NCI-H2107 treated with DMSO at 0.1 percent for 48 hours (cell line): ENCODE measurements around the gene METTL13.
"Not testable (repeated sequence)": the region's sequence is repeated elsewhere in the genome, so short reads cannot be mapped to it uniquely, and the experiment has no call there.

Experiments used
- DNase-seq: peaks from one replicate; lab custom pipeline; 2025; ENCODE audit not compliant: unreplicated experiment; lab: John Stamatoyannopoulos, UW

METTL13 gene

GRCh38 chr1:171763764-171764163 lies 17.7 kb upstream of the METTL13 start:
- DNase-seq = no peak

- DNase-seq = no peak
Measured at GRCh38 chr1:171769171-171769570, 12.3 kb upstream of the METTL13 start.

DNA sequence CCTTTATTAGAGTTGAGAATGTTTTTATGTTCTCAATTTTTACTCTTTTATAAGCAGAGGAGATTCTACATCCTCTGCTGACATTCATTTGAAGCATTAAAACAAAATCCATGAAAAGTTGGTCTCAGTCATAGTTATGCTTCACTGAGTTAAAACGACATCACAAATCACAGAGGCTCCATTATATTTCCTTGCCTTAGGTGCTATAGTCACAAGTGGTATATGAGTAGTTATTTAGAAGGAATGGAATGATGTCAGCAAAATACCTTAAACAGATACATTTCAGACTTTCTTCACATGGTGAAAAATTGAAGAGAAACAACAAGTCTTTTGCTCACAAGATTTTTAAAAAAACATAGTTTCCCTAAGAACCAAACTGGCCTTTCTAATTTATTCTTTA lies 11.7 kb upstream of the METTL13 start:
- DNase-seq = no peak

DNA sequence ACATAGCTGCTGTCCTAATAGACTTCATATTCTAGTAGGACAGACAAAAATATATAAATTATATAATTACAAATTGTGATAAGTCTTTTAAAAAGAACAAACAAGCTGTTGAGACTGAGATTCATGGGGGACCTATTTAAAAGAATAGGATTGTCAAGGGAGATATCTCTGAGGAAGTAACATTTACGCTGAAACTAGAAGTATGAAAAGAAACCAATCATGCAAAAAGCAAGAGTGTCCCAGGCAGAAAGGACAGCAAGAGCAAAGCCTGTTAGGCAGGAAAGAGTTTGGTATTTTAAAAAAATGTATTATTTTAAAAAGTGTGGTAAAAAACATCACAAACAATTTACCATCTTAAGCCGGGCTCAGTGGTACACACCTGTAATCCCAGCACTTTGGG lies 9.1 kb upstream of the METTL13 start:
- no peak for DNase-seq

DNA sequence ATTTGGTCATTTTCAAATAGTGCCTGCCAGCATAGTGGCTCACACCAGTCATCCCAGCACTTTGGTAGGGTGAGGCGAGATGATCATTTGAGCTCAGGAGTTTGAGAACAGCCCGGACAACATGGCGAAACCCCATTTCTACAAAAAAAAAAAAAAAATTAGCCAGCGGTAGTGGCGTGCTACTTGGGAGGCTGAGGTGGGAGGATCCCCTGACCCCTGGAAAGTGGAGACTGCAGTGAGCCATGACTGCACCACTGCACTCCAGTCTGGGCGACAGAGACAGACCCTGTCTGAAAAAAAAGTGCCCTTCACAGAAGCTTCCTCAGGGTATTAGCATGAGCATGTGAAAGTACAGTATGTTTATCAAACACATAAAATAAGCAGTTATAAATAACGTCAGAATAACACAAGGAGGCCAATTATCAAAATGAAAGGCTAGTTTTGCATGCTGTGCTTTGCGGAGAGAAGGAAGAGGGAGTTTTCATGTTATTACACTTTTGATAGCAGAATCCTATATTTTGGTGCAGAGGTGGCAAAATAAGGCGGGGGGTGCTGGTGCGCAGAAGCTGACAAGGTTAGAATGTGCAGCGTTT lies 781 bp upstream of the METTL13 start:
- no peak for DNase-seq

GRCh38 chr1:171783816-171784530 lies 2.5 kb downstream of the METTL13 start:
- DNase-seq = no peak

GRCh38 chr1:171784784-171785183 lies 3.3 kb downstream of the METTL13 start:
- DNase-seq = no peak

DNA sequence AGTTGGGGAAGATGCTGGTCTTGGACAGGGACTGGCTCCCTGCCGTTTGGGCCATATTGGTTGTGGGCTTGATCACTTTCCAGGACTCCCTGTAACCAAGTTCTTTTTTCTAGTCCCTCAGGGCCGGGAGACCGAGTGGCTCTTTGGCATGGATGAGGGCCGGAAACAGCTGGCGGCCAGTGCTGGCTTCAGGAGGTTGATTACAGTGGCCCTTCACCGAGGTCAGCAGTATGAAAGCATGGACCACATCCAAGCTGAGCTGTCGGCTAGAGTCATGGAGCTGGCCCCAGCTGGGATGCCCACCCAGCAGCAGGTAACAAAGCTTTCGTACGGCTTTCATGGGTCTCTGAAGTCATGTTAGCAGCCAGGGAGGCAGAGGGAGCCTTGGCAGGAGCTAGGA lies 4.3 kb downstream of the METTL13 start:
- no peak for DNase-seq

- no peak for DNase-seq
Measured at GRCh38 chr1:171786534-171786933, 5.1 kb downstream of the METTL13 start.

GRCh38 chr1:171787686-171788480 lies 6.4 kb downstream of the METTL13 start:
- DNase-seq = no peak

DNA sequence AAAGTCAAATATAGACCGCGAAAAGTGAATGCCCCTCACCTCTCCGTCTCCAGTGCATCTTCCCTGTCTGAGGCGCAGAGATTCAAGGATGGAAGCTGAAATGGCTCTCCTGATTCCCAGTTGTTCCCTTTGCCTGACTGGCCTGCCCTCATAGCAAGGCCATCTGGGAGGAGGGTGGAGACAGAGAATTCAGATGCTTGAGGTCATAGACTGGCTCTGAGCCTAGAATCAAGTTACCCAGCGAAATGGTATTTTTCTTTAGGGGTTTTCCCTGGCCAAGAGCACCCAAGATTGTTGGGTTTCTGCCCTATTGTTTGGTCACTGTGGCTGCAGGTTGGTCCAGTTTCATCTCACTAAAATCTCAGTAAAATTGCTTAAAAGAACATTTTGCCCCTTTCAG lies 7.2 kb downstream of the METTL13 start:
- DNase-seq = no peak

DNA sequence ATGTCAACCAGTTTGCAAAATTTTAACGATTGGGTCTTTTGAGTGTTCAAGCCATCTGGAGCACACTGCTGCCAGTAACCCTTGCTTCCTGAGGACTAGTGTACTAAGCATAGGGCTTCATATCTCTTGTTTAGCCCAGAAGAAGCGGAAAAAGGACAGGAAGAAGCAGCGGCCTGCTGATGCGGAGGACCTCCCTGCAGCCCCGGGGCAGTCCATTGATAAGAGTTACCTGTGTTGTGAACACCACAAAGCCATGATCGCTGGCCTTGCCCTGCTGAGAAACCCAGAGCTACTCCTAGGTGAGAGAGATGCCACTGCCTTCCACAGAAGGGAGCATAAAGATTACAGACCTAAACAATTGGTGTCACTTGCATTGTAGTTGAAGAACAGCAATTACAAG lies 8.9 kb downstream of the METTL13 start:
- DNase-seq = no peak

- DNase-seq = no peak
Measured at GRCh38 chr1:171792656-171793369, 11.4 kb downstream of the METTL13 start.

DNA sequence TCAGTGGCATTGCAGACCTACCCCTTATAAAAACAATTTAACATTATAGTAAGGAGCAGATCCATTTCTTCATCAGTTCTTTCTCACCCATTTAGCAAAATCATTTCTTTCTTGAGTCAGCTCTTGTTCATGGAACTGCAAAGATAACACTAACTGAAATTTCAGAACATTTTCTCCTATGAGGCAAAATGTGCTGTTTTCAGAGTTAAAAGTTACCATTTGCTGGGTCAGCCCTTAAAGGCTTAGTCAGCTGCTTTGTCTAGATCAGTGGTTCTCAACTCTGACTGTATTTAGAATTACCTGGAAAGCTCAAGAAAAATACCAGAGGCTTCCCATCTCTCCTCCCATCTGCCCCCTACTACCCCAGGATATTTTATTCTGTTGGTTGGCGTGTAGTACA lies 12.2 kb downstream of the METTL13 start:
- DNase-seq = no peak

DNA sequence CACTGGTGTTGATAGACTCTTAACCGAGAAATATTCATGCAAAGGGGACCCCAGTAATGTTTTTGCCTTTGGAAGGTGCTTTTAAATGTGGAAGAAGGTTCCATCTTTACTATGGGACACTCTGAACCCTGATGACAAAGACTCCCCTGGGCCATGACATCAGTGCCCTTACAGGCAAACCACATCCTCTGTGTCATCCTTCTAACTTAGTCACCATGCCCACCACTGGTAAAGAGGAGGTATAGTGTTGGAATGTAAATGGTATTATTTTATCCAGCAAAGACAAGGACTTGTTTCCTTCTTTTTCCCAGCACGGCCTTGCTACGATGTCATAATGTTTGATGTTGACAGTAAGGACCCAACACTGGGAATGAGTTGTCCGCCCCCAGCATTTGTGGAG lies 12.6 kb downstream of the METTL13 start:
- no peak for DNase-seq

GRCh38 chr1:171796592-171796991 lies 15.1 kb downstream of the METTL13 start:
- no peak for DNase-seq

- no peak for DNase-seq
Measured at GRCh38 chr1:171798311-171798710, 16.9 kb downstream of the METTL13 start.

DNA sequence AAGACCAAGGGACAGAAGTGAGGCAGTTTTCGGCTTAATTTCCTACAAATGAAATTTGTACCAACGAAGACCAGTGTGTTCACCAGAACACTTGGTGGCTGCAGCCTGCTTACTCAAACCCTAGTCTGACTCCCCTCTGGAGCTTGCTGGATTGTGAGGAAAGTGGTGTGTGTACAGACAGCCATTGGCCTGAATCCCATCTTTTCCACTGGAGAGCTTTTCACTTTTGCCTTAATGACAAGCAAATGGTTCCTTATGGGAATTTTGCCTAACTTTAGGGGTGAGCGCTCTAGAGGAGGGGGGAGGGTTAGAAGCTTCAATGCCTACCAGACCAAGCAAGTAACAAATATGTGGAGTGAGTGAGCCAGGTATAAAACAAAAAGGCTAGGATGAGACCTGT lies 17.3 kb downstream of the METTL13 start:
- DNase-seq = no peak

DNA sequence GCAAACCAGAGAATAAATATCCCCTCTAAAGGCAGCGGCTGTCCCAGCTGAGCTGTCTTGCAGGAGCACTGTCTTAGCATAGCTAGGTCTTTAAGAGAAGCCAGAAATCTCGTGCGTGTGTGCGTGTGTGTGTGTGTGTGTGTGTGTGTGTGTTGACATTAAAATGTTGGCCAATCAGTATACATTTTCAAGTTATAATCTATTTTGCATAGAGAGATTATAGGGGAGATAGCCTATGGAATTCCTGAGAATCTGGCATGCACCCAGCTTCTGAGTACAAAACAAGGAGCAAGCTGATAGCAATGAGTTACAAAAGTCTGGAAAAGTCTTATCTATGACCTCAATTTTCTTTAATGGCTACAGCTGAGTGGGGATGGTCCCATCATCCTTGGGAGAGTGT lies 17.7 kb downstream of the METTL13 start:
- DNase-seq = no peak

- not testable (repeated sequence) for DNase-seq
Measured at GRCh38 chr1:171799698-171800097, 18.2 kb downstream of the METTL13 start.

DNA sequence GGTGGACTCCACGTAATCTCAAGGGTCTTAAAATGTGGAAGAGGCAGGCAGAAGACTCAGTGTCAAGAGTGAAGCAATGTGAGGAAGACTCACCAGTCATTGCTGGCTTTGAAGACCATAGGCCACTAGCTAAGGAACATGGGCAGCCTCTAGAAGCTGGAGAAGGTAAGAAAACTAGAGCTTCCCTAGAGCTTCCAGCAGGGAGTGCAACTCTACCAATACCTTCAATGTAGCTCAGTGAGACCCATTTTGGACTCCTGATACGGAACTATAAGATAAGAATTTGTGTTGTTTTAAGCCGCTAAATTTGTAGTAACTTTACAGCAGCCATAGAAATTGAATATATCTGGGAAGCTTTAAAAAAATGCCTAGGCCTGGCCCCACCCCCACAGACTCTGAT lies 18.9 kb downstream of the METTL13 start:
- DNase-seq = no peak

DNA sequence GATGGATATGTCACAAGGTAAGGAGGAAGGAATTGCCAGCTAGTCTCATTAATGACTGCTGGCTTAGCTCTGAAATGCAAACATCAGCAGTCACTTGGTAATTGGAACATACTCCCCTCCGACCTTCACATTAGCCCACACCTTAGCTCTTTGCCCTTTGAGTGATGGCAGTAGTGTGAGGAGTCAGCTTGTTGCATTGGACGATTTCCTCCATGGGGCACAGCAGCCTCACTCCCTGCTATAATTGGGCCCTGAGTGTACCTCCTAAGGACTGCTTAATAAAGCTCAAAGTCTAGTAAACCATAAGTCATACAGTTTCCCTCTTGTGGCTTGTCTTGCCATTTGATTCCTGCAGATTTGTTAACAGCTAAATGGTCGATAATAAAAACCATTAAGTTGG lies 19.4 kb downstream of the METTL13 start:
- no peak for DNase-seq
